ENCODE measurements around the gene MICALL1.

The MICALL1 gene

DNA sequence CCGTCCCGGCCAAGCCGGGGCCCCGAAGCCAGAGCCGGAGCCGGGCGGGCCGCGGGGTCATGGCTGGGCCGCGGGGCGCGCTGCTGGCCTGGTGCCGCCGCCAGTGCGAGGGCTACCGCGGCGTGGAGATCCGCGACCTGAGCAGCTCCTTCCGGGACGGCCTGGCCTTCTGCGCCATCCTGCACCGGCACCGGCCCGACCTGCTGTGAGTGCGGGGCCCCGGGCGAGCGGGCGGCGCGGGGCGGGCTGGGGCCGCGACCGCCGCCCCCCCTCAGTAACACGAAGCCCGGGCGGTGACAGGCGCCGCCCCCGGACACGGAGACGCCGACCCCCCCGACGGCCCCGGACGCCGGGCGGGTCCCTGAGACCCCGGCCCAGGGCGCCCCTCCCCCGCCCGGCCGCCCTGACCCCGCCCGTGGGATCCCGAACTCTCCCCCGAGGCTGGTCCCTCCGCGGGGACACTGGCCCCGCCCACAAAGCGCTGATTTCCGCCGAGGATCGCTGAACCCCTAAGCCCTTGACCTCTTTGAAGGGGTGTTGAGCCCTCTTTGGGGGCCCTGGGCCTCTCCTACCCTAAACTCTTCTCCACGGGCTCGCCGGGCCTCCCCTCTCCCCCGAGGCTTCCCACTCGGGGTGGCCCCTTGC, 389 bp downstream of the MICALL1 start:
- peak; percentile 27 for DNase-seq

DNA sequence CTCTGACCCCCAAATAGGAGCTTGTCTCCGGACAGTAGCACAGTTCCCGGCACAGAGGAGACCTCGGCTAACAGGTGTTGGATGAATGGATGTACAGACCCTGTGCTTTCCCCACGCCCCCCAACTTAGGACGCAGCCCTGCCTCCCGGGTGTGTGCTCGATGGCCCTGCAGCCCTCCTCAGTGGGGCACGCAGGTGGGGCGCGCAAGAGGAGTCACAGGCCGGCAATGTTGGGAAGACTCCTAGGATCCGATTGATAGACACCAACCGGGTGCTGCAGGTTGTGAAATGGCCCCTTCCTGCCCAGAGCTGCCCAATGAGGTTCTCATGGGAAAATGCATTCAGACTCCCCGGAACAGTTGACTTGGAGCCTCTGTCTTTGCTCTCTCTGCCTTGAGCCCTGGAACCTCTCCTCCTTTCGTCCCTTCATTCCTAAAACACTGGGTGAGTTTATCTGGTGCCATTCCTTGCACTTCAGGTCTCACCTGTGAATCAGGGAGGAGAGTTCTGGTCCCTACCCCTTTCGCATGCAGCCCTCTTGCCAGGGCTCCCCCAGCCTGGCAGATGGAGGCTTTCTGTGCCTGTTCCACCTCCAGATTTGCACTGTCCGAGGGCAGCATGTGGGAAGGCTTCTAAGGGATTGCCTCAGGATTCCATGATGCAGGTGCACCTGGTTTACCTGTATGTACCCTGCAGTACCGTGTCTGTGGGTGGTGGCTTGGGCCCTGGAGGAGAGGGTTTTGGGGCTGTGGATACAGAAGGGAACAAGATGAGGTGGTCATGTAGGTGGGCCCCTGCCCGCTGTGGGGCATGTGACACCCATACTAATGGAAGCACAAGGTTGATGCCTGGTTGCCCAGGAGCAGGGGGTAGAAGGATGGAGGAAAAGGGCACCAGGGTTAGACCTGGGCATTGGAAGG, 1.2 kb downstream of the MICALL1 start:
- no peak for DNase-seq

DNA sequence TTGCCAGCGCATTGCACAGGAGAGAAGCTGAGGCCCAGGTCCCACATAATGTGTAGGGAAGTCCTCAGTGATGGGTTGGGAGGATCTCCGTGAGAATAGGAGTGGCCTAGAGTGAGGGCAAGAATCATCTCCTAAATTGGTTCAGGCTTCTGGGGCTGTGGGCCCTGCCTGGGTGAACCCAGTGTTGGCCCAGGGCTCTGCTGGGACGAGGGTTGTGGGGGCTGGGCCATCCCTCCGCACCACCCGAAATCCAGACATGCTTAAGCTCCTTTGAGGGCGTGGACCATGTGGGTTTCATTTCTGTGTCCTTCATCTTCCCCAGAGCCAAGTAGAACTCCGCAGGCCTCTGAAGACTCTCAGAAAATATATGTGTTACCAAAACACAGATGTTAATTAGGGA, 3.7 kb downstream of the MICALL1 start:
- DNase-seq = no peak

DNA sequence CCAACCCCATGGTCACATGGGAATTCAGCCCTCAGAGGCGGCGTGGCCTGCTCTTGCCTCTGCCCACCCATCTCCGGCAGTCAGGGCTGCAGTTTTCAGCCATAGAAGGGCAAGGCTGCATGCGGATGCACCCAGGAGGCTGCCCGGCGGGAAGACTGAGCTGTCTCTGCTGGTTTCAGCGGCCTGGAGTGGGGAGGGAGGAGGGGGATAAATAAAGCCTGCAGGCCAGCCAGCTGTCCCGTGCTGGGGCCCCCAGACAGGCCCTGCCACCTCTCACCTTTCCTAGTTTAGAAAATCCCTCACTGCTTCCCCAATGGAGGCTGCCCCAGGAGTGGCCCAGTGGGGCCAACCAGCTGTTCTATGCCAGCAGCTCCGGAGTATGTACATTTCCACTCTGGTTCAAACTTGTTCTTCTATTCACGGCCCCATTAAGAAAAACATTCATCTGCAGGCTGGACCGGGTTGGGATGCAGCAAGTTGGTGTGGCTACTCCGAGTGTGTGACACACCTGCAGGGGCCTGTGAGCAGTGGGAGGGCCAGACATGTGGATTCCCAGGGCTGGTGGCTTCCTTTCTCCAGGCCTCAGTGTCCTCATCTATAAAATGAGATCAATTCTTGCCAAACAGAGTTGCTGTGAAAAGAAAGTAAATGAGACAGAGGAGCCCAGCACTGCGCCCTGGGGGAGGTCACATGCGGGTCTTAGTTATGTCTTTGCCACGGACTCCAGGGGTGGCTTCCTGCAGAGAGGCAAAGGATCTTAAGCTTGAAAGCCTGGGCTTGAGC, 5.0 kb downstream of the MICALL1 start:
- DNase-seq = no peak

DNA sequence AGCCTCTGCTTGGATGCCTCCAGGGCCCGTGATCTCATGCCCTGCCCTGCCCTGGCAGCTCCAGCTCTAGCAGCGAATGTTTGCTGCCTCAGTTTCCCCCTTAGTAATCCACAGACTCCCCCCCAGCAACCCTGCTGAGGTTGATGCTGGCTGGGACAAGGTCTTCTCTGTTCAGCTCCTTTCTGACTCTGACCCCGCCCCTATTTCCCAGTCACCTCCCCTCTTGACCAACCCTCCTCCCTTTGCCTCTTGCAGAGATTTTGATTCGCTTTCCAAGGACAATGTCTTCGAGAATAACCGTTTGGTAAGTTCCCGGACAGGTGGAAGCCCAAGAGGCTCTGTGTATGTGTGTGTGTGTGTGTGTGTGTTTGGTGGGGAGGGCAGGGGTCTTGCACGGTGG, 5.6 kb downstream of the MICALL1 start:
- DNase-seq = no peak

DNA sequence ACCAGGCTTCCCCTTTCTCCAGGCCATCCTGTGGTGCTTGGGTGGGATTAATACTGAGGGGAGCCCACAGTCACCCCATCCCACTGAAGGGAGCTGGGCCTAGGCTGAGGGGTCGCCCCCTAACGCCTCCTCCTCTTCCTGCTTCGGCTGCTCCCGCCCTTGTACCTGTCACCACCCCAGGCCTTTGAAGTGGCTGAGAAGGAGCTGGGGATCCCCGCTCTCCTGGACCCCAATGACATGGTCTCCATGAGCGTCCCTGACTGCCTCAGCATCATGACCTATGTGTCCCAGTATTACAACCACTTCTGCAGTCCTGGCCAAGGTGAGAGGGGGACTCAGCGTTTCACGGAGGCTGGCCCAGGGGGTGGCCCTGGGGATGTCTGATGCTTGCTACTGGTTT, 6.1 kb downstream of the MICALL1 start:
- no peak for DNase-seq

DNA sequence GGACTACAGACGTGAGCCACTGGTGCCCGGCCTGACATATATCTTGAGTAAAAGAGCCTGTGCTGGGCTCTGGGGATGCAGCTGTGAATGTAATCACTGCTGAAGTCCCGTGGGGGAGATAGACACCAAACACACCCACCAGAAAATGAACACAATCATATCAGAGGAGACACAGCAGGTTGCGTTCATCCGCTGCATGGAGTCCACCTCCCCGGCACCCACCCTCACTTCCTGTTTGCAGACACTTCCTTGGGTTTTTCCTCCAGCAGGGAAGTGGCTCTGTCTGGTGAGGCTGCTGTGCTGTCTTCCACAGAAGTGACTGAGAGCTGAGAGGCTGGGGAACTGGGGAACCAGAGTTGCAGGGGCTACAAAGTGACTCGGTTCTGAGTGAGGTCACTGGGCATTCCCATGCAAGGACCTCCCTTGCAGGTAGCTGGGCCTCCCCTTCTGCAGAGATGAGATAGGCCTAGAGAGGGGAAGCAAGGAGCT, 7.2 kb downstream of the MICALL1 start:
- DNase-seq = no peak

DNA sequence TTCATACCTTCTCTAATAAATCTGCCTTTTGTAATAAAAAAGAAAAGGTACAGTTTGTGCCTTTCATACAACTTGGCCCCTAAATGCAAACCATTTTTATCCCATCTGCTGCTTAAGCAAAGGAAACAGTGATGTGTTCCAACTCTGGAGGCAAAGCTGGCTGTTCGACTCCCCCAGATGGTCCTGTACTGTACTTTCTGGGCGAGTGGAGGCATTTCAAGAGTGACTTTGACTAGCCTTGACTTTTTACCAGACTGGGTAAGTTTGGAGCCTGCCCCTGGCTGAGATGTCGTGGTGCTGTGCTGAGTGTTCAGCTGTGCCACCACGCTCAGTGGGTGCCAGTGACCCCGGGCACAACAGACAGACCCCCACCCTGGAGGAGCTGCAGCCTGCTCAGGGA, 10.2 kb downstream of the MICALL1 start:
- no peak for DNase-seq

DNA sequence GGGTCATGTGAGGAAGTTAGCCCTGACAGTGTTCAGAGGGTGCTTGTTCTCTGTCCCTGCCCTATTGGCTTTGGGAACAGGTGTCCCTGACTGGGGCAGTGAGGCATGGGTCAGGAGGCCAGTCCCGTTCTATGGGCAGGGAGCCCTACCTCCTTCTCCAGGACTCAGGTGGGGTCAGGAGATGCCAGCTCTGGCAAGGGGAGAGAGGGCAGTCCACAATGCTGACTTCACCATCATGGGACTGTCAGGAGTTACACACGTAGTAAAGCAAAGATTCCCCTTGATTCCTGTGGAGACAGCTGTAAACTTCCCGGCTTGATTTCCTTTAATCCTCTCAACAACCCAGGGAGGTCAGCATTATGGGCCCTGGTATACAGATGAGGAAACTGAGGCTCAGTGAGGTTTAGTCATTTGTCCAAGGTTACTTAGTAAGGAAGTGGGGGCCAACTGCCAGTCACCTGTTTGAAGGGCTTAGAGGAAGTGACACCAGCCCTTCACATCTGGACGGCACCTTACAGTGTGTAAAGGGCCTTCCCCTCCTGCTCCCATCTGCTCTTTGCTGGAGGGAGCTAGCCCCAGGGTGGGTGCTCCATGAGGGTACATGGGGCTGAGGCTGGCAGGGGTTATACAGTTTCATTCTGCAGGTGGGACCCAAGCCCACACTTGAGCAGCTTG, 11.9 kb downstream of the MICALL1 start:
- DNase-seq = no peak

DNA sequence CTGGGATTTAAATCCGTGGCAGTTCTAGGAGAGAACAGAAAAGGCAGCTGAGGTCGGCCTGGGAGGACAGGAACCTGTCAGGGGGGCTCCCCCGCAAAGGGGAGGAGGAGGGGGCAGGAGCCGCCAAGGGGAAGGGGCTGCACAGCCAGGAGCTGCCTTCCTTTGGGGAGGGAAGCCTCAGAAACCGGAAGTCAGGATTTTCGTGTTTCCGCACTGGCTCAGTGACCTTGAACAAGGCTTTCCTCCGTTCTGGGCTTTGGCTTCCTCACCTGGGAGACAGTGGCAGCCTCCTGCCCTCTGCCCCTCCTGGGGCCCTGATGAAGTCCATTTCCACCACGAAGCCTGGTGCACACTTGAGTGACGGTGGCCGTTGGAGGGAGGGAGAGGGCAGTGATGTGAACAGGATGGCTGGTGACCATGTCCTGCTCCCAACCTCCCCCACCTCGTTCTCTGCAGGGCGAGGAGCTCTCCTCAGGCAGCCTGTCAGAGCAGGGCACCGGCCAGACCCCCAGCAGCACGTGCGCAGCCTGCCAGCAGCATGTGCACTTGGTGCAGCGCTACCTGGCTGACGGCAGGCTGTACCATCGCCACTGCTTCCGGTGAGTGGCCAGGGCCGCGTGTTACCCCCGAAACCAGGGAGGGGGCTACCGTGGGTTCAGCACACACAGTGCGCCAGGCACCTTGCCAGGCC, 12.6 kb downstream of the MICALL1 start:
- no peak for DNase-seq

DNA sequence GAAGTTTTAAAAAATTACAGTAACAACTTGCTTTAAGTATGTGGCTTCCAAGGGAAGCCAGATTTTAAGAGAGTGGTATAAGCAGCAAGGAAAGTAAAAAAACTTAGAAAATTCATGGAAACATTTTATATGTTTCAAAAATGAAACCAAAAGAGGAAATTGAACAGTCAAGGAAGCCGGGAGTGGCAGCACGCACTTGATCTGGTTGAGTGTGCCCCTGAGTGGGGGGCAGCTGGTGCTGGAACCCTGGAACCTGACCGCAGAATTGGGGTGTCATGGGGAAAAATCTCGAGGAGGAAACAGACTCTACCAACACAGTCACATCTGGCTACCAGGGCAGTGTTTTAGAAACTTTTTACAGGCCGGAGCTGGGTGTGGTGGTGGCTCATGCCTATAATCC, 14.0 kb downstream of the MICALL1 start:
- no peak for DNase-seq

DNA sequence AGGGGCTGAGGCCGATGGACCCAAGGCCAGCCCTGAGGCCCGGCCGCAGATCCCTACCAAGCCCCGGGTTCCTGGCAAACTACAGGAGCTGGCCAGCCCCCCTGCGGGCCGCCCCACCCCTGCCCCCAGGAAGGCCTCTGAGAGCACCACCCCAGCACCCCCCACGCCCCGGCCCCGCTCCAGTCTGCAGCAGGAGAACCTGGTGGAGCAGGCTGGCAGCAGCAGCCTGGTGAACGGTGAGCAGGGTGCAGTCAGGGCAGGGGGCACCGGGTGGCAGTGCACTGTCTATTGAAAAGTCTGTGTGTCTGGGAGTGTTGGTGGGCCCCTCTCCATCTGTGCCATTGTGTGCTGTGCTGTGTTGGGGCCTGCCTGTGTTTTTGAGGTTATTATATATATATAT, 16.1 kb downstream of the MICALL1 start:
- no peak for DNase-seq

DNA sequence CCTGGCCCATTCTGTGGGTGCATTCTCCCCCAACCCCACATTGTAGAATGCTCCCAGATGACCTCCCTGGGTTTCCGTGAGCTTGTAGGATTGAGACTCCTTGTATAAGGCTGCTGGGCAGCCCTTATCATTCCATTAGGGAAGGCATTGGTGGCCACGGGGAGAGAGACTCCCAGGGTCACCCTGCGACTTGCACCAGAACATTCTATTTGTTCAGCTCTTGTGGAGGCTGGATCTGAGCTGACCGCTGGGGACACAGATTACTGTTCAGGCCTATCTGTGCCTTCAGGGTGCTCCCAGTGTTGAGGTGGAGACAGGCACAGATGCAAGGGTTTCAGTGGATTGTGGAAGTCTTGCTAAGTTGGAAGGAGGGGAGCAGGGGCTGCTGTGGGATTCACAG, 17.8 kb downstream of the MICALL1 start:
- DNase-seq = no peak

DNA sequence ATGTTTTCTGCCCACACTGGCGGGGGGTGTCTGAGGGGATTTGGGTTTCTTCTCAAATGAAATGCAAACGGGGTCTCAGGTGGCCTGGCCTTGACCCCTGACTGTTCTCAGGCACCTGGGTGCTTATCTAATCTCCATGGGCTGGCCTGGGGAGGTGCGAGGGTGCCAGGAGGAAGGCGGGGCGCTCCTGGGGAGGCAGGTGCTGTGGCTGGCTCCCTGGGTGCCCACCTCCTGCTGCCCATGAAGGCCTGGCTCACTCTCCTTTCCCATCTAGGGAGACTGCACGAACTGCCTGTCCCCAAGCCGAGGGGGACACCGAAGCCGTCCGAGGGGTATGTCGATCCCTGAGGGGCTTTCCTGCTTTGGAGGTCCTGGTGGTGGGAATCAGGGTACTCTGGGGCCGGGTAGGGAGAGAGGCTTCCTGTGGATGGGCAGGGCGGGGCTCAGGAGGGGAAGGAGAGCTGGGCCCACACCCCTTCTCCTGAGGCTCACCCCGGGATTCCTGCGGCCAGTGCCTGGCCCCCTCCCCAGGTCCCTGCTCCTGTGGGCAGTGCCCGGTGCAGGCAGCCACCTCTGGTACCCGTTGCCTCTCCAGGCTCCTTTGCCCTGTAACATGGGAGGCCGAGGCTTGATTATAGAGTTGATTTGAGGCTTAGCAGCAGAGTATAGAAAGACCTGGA, 18.4 kb downstream of the MICALL1 start:
- no peak for DNase-seq

DNA sequence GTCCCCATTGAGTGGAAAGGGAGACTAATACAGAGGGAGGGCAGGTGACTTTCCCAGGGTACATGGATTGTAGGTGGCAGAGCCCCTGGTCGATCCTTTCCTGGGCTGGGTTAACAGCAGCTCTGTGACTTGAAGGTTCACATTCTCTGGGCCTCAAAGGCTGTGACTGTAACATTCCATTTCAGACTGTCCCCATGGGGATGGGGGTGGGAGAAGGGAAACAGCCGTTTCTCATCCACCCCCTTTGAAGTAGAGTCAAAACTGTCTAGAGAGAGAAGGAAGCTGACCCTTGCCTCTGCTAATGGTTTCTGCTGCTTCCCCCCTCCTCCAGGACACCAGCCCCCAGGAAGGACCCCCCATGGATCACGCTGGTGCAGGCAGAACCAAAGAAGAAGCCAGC, 19.2 kb downstream of the MICALL1 start:
- DNase-seq = no peak

DNA sequence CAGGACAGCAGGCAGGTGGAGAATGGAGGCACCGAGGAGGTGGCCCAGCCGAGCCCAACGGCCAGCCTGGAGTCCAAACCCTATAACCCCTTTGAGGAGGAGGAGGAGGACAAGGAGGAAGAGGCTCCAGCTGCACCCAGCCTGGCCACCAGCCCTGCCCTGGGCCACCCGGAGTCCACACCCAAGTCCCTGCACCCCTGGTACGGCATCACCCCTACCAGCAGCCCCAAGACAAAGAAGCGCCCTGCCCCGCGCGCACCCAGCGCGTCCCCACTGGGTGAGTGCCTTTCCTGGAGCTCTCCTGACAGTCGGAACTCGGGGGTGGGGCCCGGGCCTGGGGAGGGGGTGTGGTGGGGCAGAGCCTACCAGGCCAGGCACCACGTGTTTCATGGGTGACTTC, 19.7 kb downstream of the MICALL1 start:
- no peak for DNase-seq

DNA sequence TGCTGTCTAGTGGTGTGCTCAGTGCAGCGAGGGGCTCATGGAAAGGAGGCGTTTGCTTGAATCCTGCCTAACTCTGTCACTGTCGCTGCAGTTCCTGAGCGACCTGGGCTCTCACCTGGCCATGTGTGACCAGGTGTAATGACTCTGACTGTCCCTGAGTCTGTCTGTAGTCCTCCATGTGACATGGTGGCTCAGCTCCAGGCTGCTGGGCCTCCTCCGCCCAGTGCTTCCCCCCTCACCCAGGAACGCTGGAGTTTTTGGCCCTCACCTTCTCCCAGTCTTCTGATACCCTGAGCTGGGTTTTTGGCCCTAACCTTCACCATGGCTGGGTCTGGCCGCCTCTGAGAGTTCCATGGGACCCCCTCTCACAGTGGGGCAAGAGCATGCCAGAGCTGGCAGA, 20.3 kb downstream of the MICALL1 start:
- no peak for DNase-seq

DNA sequence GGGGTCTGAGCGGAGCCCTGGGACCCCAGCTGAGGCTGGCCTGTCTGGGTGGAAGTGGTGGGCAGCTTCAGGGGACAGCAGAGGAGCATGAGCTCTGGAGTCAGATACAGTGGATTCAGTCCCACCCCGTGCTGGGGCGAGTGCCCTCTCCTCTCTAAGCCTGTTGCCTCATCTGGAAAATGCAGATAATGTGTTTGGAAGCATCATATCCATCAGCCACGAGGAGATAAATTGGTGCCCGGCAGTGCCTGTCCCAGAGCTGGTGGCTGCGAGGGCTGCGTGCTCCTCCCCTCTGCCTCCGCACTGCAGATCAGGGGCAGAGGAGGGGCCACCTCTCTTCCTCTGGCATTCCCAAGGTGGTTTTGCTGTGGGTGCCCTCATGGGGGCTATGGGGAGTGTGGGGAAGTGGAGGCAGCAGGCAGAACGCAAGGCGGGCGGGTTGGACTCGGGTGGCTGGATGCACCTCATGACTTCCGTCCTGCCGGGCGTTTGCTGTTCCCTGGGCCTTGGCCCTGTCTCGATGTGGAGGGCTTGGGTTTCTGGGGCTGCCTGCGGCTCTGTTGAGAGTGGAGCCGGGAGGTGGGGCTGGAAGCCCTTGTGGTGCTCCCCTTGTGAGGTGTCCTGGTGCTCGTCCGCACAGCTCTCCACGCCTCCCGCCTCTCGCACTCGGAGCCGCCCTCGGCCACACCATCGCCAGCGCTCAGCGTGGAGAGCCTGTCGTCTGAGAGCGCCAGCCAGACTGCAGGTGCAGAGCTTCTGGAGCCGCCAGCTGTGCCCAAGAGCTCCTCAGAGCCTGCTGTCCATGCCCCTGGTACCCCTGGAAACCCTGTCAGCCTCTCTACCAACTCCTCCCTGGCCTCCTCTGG, 20.9 kb downstream of the MICALL1 start:
- no peak for DNase-seq

DNA sequence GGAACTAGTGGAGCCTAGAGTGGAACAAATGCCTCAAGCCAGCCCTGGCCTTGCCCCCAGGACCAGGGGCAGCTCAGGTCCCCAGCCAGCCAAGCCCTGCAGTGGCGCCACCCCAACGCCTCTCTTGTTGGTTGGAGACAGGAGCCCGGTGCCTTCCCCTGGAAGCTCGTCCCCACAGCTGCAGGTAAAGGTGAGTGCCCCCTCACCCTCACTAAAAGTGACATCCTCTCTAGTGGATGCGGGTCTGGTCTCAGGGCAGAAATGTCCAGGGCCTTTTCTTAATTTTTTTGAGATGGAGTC, 21.5 kb downstream of the MICALL1 start:
- DNase-seq = no peak

DNA sequence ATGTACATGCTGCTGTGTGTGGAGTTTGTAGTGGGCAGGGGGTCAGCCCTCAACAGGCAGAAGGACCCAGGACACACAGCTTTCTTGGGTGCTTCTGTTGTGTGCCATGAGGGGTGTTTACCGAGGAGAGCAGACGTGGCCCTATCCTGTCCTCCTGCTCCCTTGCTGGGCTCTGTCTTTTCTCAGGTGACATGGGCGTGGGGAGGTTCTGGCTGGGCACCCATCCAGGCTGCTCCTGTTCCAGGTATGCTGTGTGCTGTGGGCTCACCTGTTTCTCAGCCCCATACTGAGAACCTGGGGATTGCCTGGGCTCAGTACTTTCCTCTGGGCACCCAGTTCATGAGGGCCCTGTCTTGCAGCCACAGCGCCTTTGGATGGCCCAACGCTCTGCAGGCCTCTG, 23.3 kb downstream of the MICALL1 start:
- DNase-seq = no peak

Data from CD4-positive, alpha-beta T cell treated with Interleukin-4 for 4 hours (primary cell).